Activated CD8-positive, alpha-beta T cell treated with anti-CD3 and anti-CD28 coated beads for 36 hours (primary cell): ENCODE data around the gene FRMD4A. TPM values are rescaled to one million over a fixed set of nuclear protein-coding genes. Genes with fewer than 3 reads are reported as not detected.

Experiments used
- ATAC-seq: fragments of 200-7000 bp; cut with Tn5 transposase; one replicate; pipeline ENCODE4 v1.10.0; 2021; ENCODE audit warnings: mild to moderate bottlenecking, moderate library complexity
- CTCF ChIA-PET: fragments of 350-600 bp; sonication (Branson Sonifier 250); formaldehyde crosslinking; loops from one replicate; lab custom pipeline; 2021; ENCODE audit warnings: antibody characterized with exemption; lab: Charles Lee
- POLR2A ChIA-PET: fragments of 350-600 bp; sonication (Branson Sonifier 250); formaldehyde crosslinking; loops from one replicate; lab custom pipeline; 2021; ENCODE audit warnings: antibody characterized with exemption; lab: Charles Lee
- DNase-seq: peaks from one replicate; pipeline ENCODE4 v3.0.0-alpha.2; 2020
- H3K27ac Mint-ChIP-seq: one replicate; pipeline ENCODE4 v1.8.0; 2021; ENCODE audit warnings: mild to moderate bottlenecking, mixed read lengths
- H3K27me3 Mint-ChIP-seq: one replicate; pipeline ENCODE4 v1.8.0; 2021; ENCODE audit warnings: mixed read lengths
- H3K36me3 Mint-ChIP-seq: one replicate; pipeline ENCODE4 v1.8.0; 2021; ENCODE audit warnings: low read depth, mixed read lengths
- H3K4me1 Mint-ChIP-seq: one replicate; pipeline ENCODE4 v1.8.0; 2021; ENCODE audit warnings: low read depth, mixed read lengths
- H3K4me3 Mint-ChIP-seq: one replicate; pipeline ENCODE4 v1.8.0; 2021; ENCODE audit warnings: mild to moderate bottlenecking, moderate library complexity, mixed read lengths
- H3K9me3 Mint-ChIP-seq: one replicate; pipeline ENCODE4 v1.8.0; 2021; ENCODE audit warnings: mixed read lengths
- CTCF ChIP-seq: fragments of 200-600 bp; IDR thresholded peaks from one replicate; pipeline ENCODE4 v1.8.0; 2022; ENCODE audit warnings: antibody characterized with exemption, mild to moderate bottlenecking
- intact Hi-C: fragments of 100-400 bp; cut with micrococcal nuclease; formaldehyde crosslinking; loops from one replicate; pipeline ENCODE4 v1.10.0; 2022
- total RNA-seq, 2 experiments: library from RNA; stranded (reverse); gene quantifications; one replicate each; pipeline ENCODE4 v1.2.3, GENCODE V29; 2021

Gene FRMD4A
- total RNA-seq = 1 to 10 TPM; 2.1 to 2.8 TPM

GRCh38 chr10:14330388-14331061 is at the start of gene FRMD4A:
Gene FRMD4A (minus strand): TSS chr10:14330924.
- Mint-ChIP-seq H3K4me3 (no peak within 1 kb of the TSS), H3K27ac (no peak within 1 kb of the TSS), H3K9me3 (no peaks in the 10 kb centered on the region), H3K4me1 (no peaks in the 10 kb centered on the region), H3K27me3 (peaks cover 36% of the 10 kb centered on the region), H3K36me3 (no peaks in the 10 kb centered on the region)
- intact Hi-C loops = no loop called here
- DNase-seq (no peak), ATAC-seq (no peak)
- CTCF ChIA-PET = no interaction called here
- POLR2A ChIA-PET = no interaction called here
- TF ChIP-seq CTCF = no peak

GRCh38 chr10:14379556-14380280 is 49.0 kb upstream of the FRMD4A start:
- Mint-ChIP-seq H3K27me3 (peaks cover 23% of the 10 kb centered on the region), H3K9me3 (no peaks in the 10 kb centered on the region), H3K36me3 (no peaks in the 10 kb centered on the region), H3K4me1 (peaks cover 31% of the 10 kb centered on the region), H3K4me3 (no peak overlapping the region), H3K27ac (no peak overlapping the region)
- intact Hi-C loops = no loop called here
- no peak for DNase-seq
- CTCF ChIA-PET = interaction anchor here (1.3 kb wide), 1 partner anchor 13 kb away, joined by 3 read pairs; no protein-coding TSS in a partner anchor
- no peak for ATAC-seq
- POLR2A ChIA-PET = no interaction called here
- no peak for TF ChIP-seq CTCF

- DNase-seq = no peak
- H3K4me3 Mint-ChIP-seq = no peak overlapping the region
- intact Hi-C loops = no loop called here
- CTCF ChIA-PET = no interaction called here
- no peak overlapping the region for H3K27ac Mint-ChIP-seq
- ATAC-seq = no peak
- no peak for TF ChIP-seq CTCF
- no peaks in the 10 kb centered on the region for H3K9me3 Mint-ChIP-seq
- no peaks in the 10 kb centered on the region for H3K36me3 Mint-ChIP-seq
- H3K27me3 Mint-ChIP-seq = peaks cover 24% of the 10 kb centered on the region
- H3K4me1 Mint-ChIP-seq = peaks cover 26% of the 10 kb centered on the region
- POLR2A ChIA-PET = no interaction called here
Measured at GRCh38 chr10:14378387-14378960, 47.8 kb upstream of the FRMD4A start.

GRCh38 chr10:14377591-14378175 is 47.0 kb upstream of the FRMD4A start:
- DNase-seq (no peak), ATAC-seq (no peak)
- Mint-ChIP-seq H3K9me3 (no peaks in the 10 kb centered on the region), H3K4me3 (no peak overlapping the region), H3K27ac (no peak overlapping the region), H3K36me3 (no peaks in the 10 kb centered on the region), H3K4me1 (peaks cover 21% of the 10 kb centered on the region), H3K27me3 (peaks cover 26% of the 10 kb centered on the region)
- CTCF ChIA-PET = no interaction called here
- no peak for TF ChIP-seq CTCF
- POLR2A ChIA-PET = no interaction called here
- intact Hi-C loops = no loop called here
